Dendritic cell treated with granulocyte-macrophage colony-stimulating factor and Interleukin-4, amounts not matched to agents 40 ng/mL and 50 ng/mL, for 4 days (primary cell): ENCODE data around the gene OR8H2.
"Not testable (repeated sequence)": the region's sequence is repeated elsewhere in the genome, so short reads cannot be mapped to it uniquely, and the experiment has no call there.

ENCODE experiments used
- H3K27ac Mint-ChIP-seq: one replicate; pipeline ENCODE4 v1.8.0; 2022; ENCODE audit warnings: mild to moderate bottlenecking, mixed read lengths
- H3K27me3 Mint-ChIP-seq: one replicate; pipeline ENCODE4 v1.8.0; 2022; ENCODE audit warnings: mild to moderate bottlenecking, mixed read lengths
- H3K36me3 Mint-ChIP-seq: one replicate; pipeline ENCODE4 v1.8.0; 2022; ENCODE audit warnings: low read depth, mixed read lengths
- H3K4me1 Mint-ChIP-seq: one replicate; pipeline ENCODE4 v1.8.0; 2022; ENCODE audit warnings: low read depth, mixed read lengths
- H3K4me3 Mint-ChIP-seq: one replicate; pipeline ENCODE4 v1.8.0; 2022; ENCODE audit warnings: mild to moderate bottlenecking, moderate library complexity, mixed read lengths
- H3K9me3 Mint-ChIP-seq: one replicate; pipeline ENCODE4 v1.8.0; 2022; ENCODE audit warnings: mixed read lengths
- intact Hi-C: fragments of 100-400 bp; cut with micrococcal nuclease; formaldehyde crosslinking; loops from one replicate; pipeline ENCODE4 v1.15.0; 2022

OR8H2 gene

DNA sequence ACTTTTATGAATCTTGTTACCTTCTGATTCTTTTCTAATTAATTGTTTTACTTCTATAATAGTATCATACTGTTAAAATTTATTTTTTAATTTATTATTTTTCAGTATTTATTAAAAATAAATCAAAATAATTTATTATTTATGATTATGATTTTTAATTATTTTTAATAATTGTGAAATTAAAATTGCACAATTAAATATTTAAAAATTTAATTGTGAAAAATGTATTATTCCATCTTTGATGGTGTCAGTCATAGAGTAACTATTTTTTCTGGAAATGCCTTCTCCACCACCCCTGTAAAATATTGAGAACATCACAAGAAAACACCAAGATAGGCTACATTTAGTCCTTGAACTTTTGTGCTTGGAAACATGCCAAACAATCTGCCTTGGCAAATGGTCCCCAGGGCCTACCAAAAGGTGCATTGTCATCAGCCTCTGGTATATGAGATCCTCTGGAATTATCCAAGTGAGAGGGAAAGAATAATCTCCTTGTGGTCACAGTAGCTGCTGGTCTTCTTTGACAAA lies at the start of gene OR8H2:
Gene OR8H2 (plus strand): TSS at position 478 of the 528 bp plus-strand sequence. CDS start 1,356 bp downstream, outside the sequence.
- no peak within 1 kb of the TSS for H3K4me3 Mint-ChIP-seq
- H3K9me3 Mint-ChIP-seq, result peaks cover 33% of the 10 kb centered on the region
- H3K27me3 Mint-ChIP-seq, result no peaks in the 10 kb centered on the region
- no peaks in the 10 kb centered on the region for H3K36me3 Mint-ChIP-seq
- intact Hi-C loops, result no loop called here
- no peak within 1 kb of the TSS for H3K27ac Mint-ChIP-seq
- no peaks in the 10 kb centered on the region for H3K4me1 Mint-ChIP-seq

DNA sequence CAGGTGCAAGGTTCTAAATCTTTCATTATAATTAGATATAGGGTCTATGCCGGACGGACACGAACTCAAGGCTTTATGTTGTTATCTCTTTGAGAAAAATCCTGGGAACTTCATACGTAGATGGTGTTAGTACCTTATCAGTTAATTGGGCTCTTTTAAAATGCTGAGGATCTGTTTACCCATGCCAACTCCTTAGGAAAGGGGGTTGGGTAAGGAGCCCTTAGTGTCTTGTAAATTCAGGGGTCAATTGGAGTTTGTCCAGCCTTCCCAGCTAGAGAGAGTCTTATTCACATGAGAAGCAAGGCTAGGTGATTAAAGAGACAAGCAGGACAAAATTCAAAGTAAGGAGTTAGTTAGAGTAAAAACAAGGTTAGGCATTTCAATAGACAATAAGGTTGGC lies 47.1 kb upstream of the OR8H2 start:
- H3K27me3 Mint-ChIP-seq, H3K36me3 Mint-ChIP-seq, intact Hi-C loops, H3K4me1 Mint-ChIP-seq, H3K27ac Mint-ChIP-seq, H3K4me3 Mint-ChIP-seq: not testable (repeated sequence)
- H3K9me3 Mint-ChIP-seq, result peaks cover 46% of the 10 kb centered on the region

- H3K4me3 Mint-ChIP-seq, H3K36me3 Mint-ChIP-seq, H3K27ac Mint-ChIP-seq, H3K27me3 Mint-ChIP-seq, intact Hi-C loops, H3K4me1 Mint-ChIP-seq: not testable (repeated sequence)
- H3K9me3 Mint-ChIP-seq, result peaks cover 34% of the 10 kb centered on the region
These were observed 45.7 kb upstream of the OR8H2 start for GRCh38 chr11:56057661-56058237.

- peaks cover 34% of the 10 kb centered on the region for H3K9me3 Mint-ChIP-seq
- H3K4me1 Mint-ChIP-seq, H3K36me3 Mint-ChIP-seq, intact Hi-C loops, H3K27me3 Mint-ChIP-seq, H3K27ac Mint-ChIP-seq, H3K4me3 Mint-ChIP-seq: not testable (repeated sequence)
These were observed 45.2 kb upstream of the OR8H2 start for GRCh38 chr11:56058260-56058780.

DNA sequence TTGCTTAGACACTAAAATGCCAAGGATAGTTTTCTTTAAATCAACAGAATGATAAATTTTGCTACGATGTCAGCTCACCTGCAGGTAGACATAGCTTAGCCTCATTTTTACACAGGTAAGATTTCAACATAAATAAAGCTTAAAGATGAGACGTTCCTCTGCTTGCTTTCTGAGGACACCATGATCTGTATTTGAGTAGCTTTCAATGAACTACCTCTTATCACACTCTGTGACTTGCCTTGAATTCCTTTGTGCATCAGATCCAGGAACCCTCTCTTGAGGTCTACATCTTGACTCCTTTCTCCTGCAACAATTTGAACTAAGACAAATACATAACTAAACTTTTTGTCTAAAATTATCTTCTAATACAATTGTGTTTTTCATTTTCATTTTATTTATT lies 36.5 kb upstream of the OR8H2 start:
- no peak overlapping the region for H3K27ac Mint-ChIP-seq
- no peaks in the 10 kb centered on the region for H3K27me3 Mint-ChIP-seq
- H3K4me3 Mint-ChIP-seq, result no peak overlapping the region
- intact Hi-C loops, result no loop called here
- no peaks in the 10 kb centered on the region for H3K4me1 Mint-ChIP-seq
- H3K36me3 Mint-ChIP-seq, result no peaks in the 10 kb centered on the region
- peaks cover 18% of the 10 kb centered on the region for H3K9me3 Mint-ChIP-seq

DNA sequence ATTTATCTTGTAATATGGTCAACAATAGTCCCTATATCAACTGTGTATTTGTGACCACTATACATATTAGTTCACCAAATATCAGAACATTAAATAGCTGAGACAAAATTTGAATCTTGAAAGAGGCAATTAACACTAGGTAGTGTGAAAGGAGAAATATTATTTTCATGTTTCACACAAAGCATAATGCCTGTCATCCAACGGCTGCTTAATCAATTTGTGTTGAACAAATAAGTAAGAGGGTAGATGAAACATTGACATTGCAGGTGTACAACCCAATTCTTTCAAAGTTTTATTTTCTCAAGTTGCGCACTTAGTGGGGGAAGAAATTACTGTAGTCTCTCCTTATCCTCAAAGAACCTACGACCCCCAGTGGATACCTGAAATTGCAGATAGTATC lies 13.8 kb upstream of the OR8H2 start:
- no peaks in the 10 kb centered on the region for H3K27me3 Mint-ChIP-seq
- H3K9me3 Mint-ChIP-seq, result no peaks in the 10 kb centered on the region
- H3K4me1 Mint-ChIP-seq, result no peaks in the 10 kb centered on the region
- H3K27ac Mint-ChIP-seq, result no peak overlapping the region
- intact Hi-C loops, result no loop called here
- H3K4me3 Mint-ChIP-seq, result no peak overlapping the region
- no peaks in the 10 kb centered on the region for H3K36me3 Mint-ChIP-seq

GRCh38 chr11:56093008-56093407 lies 10.5 kb upstream of the OR8H2 start, which contains the start of gene OR8I2:
OR8I2 (plus strand) TSS chr11:56093308; CDS start chr11:56093308, 0 bp downstream.
- Mint-ChIP-seq H3K4me3 (no peak within 1 kb of the TSS), H3K27me3 (no peaks in the 10 kb centered on the region), H3K27ac (no peak within 1 kb of the TSS), H3K4me1 (no peaks in the 10 kb centered on the region), H3K9me3 (no peaks in the 10 kb centered on the region), H3K36me3 (no peaks in the 10 kb centered on the region)
- intact Hi-C loops, result no loop called here

DNA sequence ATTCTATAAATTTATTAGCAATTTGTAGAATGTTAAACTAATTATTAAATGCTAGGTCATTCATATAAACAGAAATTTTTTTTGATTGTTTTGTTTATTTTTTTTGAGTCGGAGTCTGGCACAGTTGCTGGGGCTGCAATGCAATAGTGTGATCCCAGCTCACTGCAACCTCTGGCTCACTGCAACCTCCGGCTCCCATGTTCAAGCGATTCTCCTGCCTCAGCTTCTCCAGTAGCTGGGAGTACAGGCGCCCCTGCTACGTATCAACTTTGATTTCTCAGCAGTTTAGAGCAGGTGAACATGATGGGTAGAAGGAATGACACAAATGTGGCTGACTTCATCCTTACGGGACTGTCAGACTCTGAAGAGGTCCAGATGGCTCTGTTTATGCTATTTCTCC lies 18.6 kb downstream of the OR8H2 start, which contains the start of gene OR8H3:
Gene OR8H3 (plus strand): TSS at position 301 of the 400 bp plus-strand sequence. CDS start 0 bp downstream, at position 301.
- Mint-ChIP-seq H3K27ac (no peak within 1 kb of the TSS), H3K4me3 (no peak within 1 kb of the TSS), H3K36me3 (no peaks in the 10 kb centered on the region), H3K4me1 (no peaks in the 10 kb centered on the region), H3K27me3 (no peaks in the 10 kb centered on the region), H3K9me3 (peaks cover 20% of the 10 kb centered on the region)
- intact Hi-C loops, result no loop called here

DNA sequence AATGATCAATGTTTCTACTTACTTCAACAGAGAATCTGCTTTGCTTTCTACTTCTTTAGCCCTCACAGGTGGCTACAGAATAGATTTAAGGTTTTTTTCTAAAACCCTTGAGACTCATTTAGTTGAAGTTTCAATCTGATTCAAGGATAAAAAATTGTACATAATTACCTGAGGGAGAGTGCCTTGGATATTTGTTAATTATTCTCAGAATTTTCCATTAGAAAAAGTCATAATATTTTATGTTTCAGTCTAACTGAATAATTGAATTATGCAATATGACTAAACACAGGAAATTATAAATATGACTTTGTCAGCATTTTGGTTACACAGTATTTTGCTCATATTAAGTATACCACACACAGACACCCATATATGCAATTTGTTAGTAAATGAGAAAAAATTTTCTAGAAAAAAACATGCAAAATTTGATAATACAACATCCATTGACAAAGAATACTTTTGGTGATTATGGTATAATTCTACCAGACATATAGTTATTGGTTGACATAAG lies 36.7 kb downstream of the OR8H2 start, which contains the start of gene OR8J3:
Gene OR8J3 (minus strand): TSS at position 51 of the 511 bp plus-strand sequence. CDS start 2,483 bp downstream, outside the sequence.
- Mint-ChIP-seq H3K4me3 (no peak within 1 kb of the TSS), H3K4me1 (no peaks in the 10 kb centered on the region), H3K9me3 (peaks cover 15% of the 10 kb centered on the region), H3K36me3 (no peaks in the 10 kb centered on the region), H3K27me3 (no peaks in the 10 kb centered on the region), H3K27ac (no peak within 1 kb of the TSS)
- intact Hi-C loops, result no loop called here

DNA sequence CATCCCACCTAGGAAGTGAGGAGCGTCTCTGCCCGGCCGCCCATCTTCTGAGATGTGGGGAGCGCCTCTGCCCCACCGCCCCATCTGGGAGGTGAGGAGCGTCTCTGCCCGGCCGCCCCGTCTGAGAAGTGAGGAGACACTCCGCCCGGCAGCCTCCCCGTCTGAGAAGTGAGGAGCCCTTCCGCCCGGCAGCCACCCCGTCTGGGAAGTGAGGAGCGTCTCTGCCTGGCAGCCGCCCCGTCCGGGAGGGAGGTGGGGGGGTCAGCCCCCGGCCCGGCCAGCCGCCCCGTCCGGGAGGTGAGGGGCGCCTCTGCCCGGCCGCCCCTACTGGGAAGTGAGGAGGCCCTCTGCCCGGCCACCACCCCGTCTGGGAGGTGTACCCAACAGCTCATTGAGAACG lies 40.2 kb downstream of the OR8H2 start:
- H3K27me3 Mint-ChIP-seq, H3K27ac Mint-ChIP-seq, H3K4me3 Mint-ChIP-seq, H3K36me3 Mint-ChIP-seq, intact Hi-C loops, H3K4me1 Mint-ChIP-seq: not testable (repeated sequence)
- H3K9me3 Mint-ChIP-seq, result peaks cover 16% of the 10 kb centered on the region

DNA sequence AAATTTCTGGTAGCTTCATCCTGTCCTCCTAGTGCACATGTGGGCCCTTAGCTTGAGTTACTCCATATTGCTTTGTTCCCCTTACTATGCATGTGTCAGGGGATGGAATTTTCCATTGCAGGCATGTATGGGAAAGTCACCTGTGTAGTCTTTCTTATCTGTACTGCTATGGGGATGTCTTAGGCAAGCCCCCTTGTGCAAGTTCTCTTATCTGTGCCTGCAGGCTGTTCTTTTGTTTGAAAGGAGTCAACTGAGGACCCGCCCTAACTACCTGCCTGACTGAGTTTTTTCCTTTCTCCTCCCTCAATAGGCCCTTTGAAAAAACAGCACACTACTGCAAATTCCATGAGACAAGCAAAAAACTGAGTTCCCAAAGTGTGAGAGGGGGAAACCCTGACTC lies 47.9 kb downstream of the OR8H2 start:
- Mint-ChIP-seq H3K36me3 (no peaks in the 10 kb centered on the region), H3K4me3 (no peak overlapping the region), H3K4me1 (no peaks in the 10 kb centered on the region), H3K9me3 (peaks cover 70% of the 10 kb centered on the region), H3K27ac (no peak overlapping the region), H3K27me3 (no peaks in the 10 kb centered on the region)
- intact Hi-C loops, result no loop called here

GRCh38 chr11:56152333-56152732 lies 48.8 kb downstream of the OR8H2 start:
- intact Hi-C loops, result no loop called here
- Mint-ChIP-seq H3K27me3 (no peaks in the 10 kb centered on the region), H3K4me1 (no peaks in the 10 kb centered on the region), H3K4me3 (no peak overlapping the region), H3K9me3 (peaks cover 80% of the 10 kb centered on the region), H3K27ac (no peak overlapping the region), H3K36me3 (no peaks in the 10 kb centered on the region)
